ENCODE results near the gene ATP23. TPM values are rescaled to one million over a fixed set of nuclear protein-coding genes. Genes with fewer than 3 reads are reported as not detected.

ATP23 gene
- total RNA-seq, 1 experiment from 2014 or later, result 12.9 TPM

- no peak for DNase-seq (ENCODE audit: low read depth, low spot score)
- in situ Hi-C loops (cut with HindIII; ENCODE audit: low pct_unique_long_range_greater_than_20kb, low sequenced_read_pairs), result no loop called here
Measured at GRCh38 chr12:57905812-57906475, 35.4 kb upstream of the ATP23 start.

GRCh38 chr12:57906821-57907220 is 34.5 kb upstream of the ATP23 start:
- no peak for DNase-seq (ENCODE audit: low read depth, low spot score)
- in situ Hi-C loops (cut with HindIII; ENCODE audit: low pct_unique_long_range_greater_than_20kb, low sequenced_read_pairs), result no loop called here

GRCh38 chr12:57907281-57907680 is 34.1 kb upstream of the ATP23 start:
- DNase-seq (ENCODE audit: low read depth, low spot score), result no peak
- in situ Hi-C loops (cut with HindIII; ENCODE audit: low pct_unique_long_range_greater_than_20kb, low sequenced_read_pairs), result no loop called here

GRCh38 chr12:57908511-57908910 is 32.9 kb upstream of the ATP23 start:
- DNase-seq (ENCODE audit: low read depth, low spot score), result no peak
- in situ Hi-C loops (cut with HindIII; ENCODE audit: low pct_unique_long_range_greater_than_20kb, low sequenced_read_pairs), result no loop called here

- in situ Hi-C loops (cut with HindIII; ENCODE audit: low pct_unique_long_range_greater_than_20kb, low sequenced_read_pairs), result no loop called here
- DNase-seq (ENCODE audit: low read depth, low spot score), result no peak
Measured at GRCh38 chr12:57909056-57909455, 32.3 kb upstream of the ATP23 start.

- in situ Hi-C loops (cut with HindIII; ENCODE audit: low pct_unique_long_range_greater_than_20kb, low sequenced_read_pairs), result no loop called here
Measured at GRCh38 chr12:57909611-57910010, 31.8 kb upstream of the ATP23 start.

GRCh38 chr12:57918147-57918546 is 23.2 kb upstream of the ATP23 start:
- DNase-seq (ENCODE audit: low read depth, low spot score), result no peak
- in situ Hi-C loops (cut with HindIII; ENCODE audit: low pct_unique_long_range_greater_than_20kb, low sequenced_read_pairs), result no loop called here

More at GRCh38 chr12:57909611-57910010, 31.8 kb upstream of the ATP23 start:
- DNase-seq (ENCODE audit: low read depth, low spot score), result no peak

GRCh38 chr12:57927086-57927485 is 14.3 kb upstream of the ATP23 start:
- DNase-seq (ENCODE audit: low read depth, low spot score), result no peak

GRCh38 chr12:57929092-57929830 is 12.1 kb upstream of the ATP23 start:
- in situ Hi-C loops (cut with HindIII; ENCODE audit: low pct_unique_long_range_greater_than_20kb, low sequenced_read_pairs), result no loop called here
- DNase-seq (ENCODE audit: low read depth, low spot score), result no peak

More at GRCh38 chr12:57927086-57927485, 14.3 kb upstream of the ATP23 start:
- in situ Hi-C loops (cut with HindIII; ENCODE audit: low pct_unique_long_range_greater_than_20kb, low sequenced_read_pairs), result no loop called here

- no peak for DNase-seq (ENCODE audit: low read depth, low spot score)
- in situ Hi-C loops (cut with HindIII; ENCODE audit: low pct_unique_long_range_greater_than_20kb, low sequenced_read_pairs), result no loop called here
Measured at GRCh38 chr12:57934819-57935218, 6.5 kb upstream of the ATP23 start.

- no peak for DNase-seq (ENCODE audit: low read depth, low spot score)
- in situ Hi-C loops (cut with HindIII; ENCODE audit: low pct_unique_long_range_greater_than_20kb, low sequenced_read_pairs), result no loop called here
Measured at GRCh38 chr12:57935331-57935730, 6.0 kb upstream of the ATP23 start.

- in situ Hi-C loops (cut with HindIII; ENCODE audit: low pct_unique_long_range_greater_than_20kb, low sequenced_read_pairs), result no loop called here
- peak; percentile 96 for DNase-seq (ENCODE audit: low read depth, low spot score)
Measured at GRCh38 chr12:57935839-57936512, 5.4 kb upstream of the ATP23 start.

- DNase-seq (ENCODE audit: low read depth, low spot score), result no peak
- in situ Hi-C loops (cut with HindIII; ENCODE audit: low pct_unique_long_range_greater_than_20kb, low sequenced_read_pairs), result no loop called here
Measured at GRCh38 chr12:57936513-57936883, 4.9 kb upstream of the ATP23 start.

GRCh38 chr12:57939291-57939690 is 2.1 kb upstream of the ATP23 start:
- in situ Hi-C loops (cut with HindIII; ENCODE audit: low pct_unique_long_range_greater_than_20kb, low sequenced_read_pairs), result no loop called here
- no peak for DNase-seq (ENCODE audit: low read depth, low spot score)

GRCh38 chr12:57940052-57940914 is 1.1 kb upstream of the ATP23 start:
- DNase-seq (ENCODE audit: low read depth, low spot score), result no peak
- in situ Hi-C loops (cut with HindIII; ENCODE audit: low pct_unique_long_range_greater_than_20kb, low sequenced_read_pairs), result no loop called here

- in situ Hi-C loops (cut with HindIII; ENCODE audit: low pct_unique_long_range_greater_than_20kb, low sequenced_read_pairs), result no loop called here
- DNase-seq (ENCODE audit: low read depth, low spot score), result no peak
Measured at GRCh38 chr12:57940915-57941164, 527 bp upstream of the ATP23 start.

GRCh38 chr12:57943438-57944080 is 2.2 kb downstream of the ATP23 start:
- in situ Hi-C loops (cut with HindIII; ENCODE audit: low pct_unique_long_range_greater_than_20kb, low sequenced_read_pairs), result no loop called here
- no peak for DNase-seq (ENCODE audit: low read depth, low spot score)
